WERI-Rb-1 (cell line): Measurements from ENCODE around the gene C15orf62.

Experiments
- DNase-seq: peaks from one replicate; pipeline ENCODE4 v3.0.0-alpha.2; 2020
- H3K27ac ChIP-seq: fragments of 250-450 bp; sonication (Bioruptor Pico); 2 replicates; pipeline ENCODE4 v1.5.1; 2020; ENCODE audit warnings: mild to moderate bottlenecking, moderate library complexity
- H3K27me3 ChIP-seq: fragments of 250-450 bp; sonication (Bioruptor Pico); 2 replicates; pipeline ENCODE4 v1.5.1; 2021; ENCODE audit warnings: mild to moderate bottlenecking, low read depth, moderate library complexity; ENCODE audit not compliant: insufficient read depth, severe bottlenecking
- H3K36me3 ChIP-seq: fragments of 250-450 bp; sonication (Bioruptor Pico); 2 replicates; pipeline ENCODE4 v1.5.1; 2020; ENCODE audit warnings: mild to moderate bottlenecking, moderate library complexity
- H3K4me3 ChIP-seq: 2 replicates; pipeline ENCODE4 v1.5.1; 2011; ENCODE audit warnings: low read depth, mild to moderate bottlenecking, control low read depth, low read length
- H3K9me3 ChIP-seq: fragments of 250-450 bp; sonication (Bioruptor Pico); 2 replicates; pipeline ENCODE4 v1.5.1; 2021; ENCODE audit warnings: mild to moderate bottlenecking, moderate library complexity; ENCODE audit not compliant: severe bottlenecking
- CTCF ChIP-seq: IDR thresholded peaks from 2 replicates; pipeline ENCODE4 v1.5.1; 2011; ENCODE audit warnings: low read depth, mild to moderate bottlenecking, control low read depth, inconsistent platforms, low read length

C15orf62 gene

GRCh38 chr15:40731034-40731433 is 38.7 kb upstream of the C15orf62 start:
- TF ChIP-seq CTCF = no peak
- H3K27ac ChIP-seq = no peak overlapping the region
- H3K36me3 ChIP-seq = peaks cover 63% of the 10 kb centered on the region
- DNase-seq = no peak
- H3K27me3 ChIP-seq = no peaks in the 10 kb centered on the region
- no peak overlapping the region for H3K4me3 ChIP-seq
- H3K9me3 ChIP-seq = no peaks in the 10 kb centered on the region

GRCh38 chr15:40736575-40736974 is 33.2 kb upstream of the C15orf62 start:
- Histone ChIP-seq H3K27me3 (no peaks in the 10 kb centered on the region), H3K27ac (no peak overlapping the region), H3K9me3 (no peaks in the 10 kb centered on the region), H3K36me3 (peaks cover 85% of the 10 kb centered on the region), H3K4me3 (no peak overlapping the region)
- no peak for DNase-seq
- no peak for TF ChIP-seq CTCF

- H3K36me3 ChIP-seq = peaks cover 84% of the 10 kb centered on the region
- H3K27ac ChIP-seq = no peak overlapping the region
- H3K4me3 ChIP-seq = no peak overlapping the region
- TF ChIP-seq CTCF = no peak
- H3K27me3 ChIP-seq = no peaks in the 10 kb centered on the region
- H3K9me3 ChIP-seq = no peaks in the 10 kb centered on the region
- DNase-seq = no peak
These were observed 32.7 kb upstream of the C15orf62 start for GRCh38 chr15:40737048-40737447.

GRCh38 chr15:40739047-40739446 is 30.7 kb upstream of the C15orf62 start:
- H3K4me3 ChIP-seq = no peak overlapping the region
- no peaks in the 10 kb centered on the region for H3K9me3 ChIP-seq
- H3K36me3 ChIP-seq = peaks cover 84% of the 10 kb centered on the region
- H3K27ac ChIP-seq = no peak overlapping the region
- no peak for DNase-seq
- no peak for TF ChIP-seq CTCF
- no peaks in the 10 kb centered on the region for H3K27me3 ChIP-seq

- DNase-seq = no peak
- Histone ChIP-seq H3K9me3 (no peaks in the 10 kb centered on the region), H3K4me3 (no peak overlapping the region), H3K27me3 (no peaks in the 10 kb centered on the region), H3K36me3 (peaks cover 83% of the 10 kb centered on the region), H3K27ac (no peak overlapping the region)
- TF ChIP-seq CTCF = peak; percentile 38
These were observed 29.9 kb upstream of the C15orf62 start for GRCh38 chr15:40739854-40740253.

- no peak for DNase-seq
- no peak overlapping the region for H3K4me3 ChIP-seq
- no peak overlapping the region for H3K27ac ChIP-seq
- no peaks in the 10 kb centered on the region for H3K27me3 ChIP-seq
- TF ChIP-seq CTCF = no peak
- H3K9me3 ChIP-seq = no peaks in the 10 kb centered on the region
- peaks cover 54% of the 10 kb centered on the region for H3K36me3 ChIP-seq
These were observed 26.3 kb upstream of the C15orf62 start for GRCh38 chr15:40743485-40743901.
